Activated T-helper 1 cell treated with anti-CD3 and anti-CD28 coated beads, Interleukin-12 subunit alpha, Interleukin-12 subunit beta, Interleukin-2, Interleukin-4 antibody, amounts not matched to agents 30 ng/mL and 10 ng/mL and 1 ng/mL, durations not matched to agents 14 hours and 24 hours and 36 hours (primary cell): ENCODE results near the gene ARHGAP29. TPM values are rescaled to one million over a fixed set of nuclear protein-coding genes. Genes with fewer than 3 reads are reported as not detected.

ENCODE experiments used
- total RNA-seq: library from RNA; stranded (reverse); gene quantifications from 2 replicates; pipeline ENCODE4 v1.2.3, GENCODE V29; 2022

ARHGAP29 gene
- total RNA-seq, 1 donor from 2014 or later: not detected

Other genes with a start within 250 kb of the ARHGAP29 start
- gene ABCA4, start 116.4 kb downstream of the ARHGAP29 start, total RNA-seq: 0.29 TPM in 1 of 2 replicates, not detected in the other
- gene ABCD3, start 180.8 kb upstream of the ARHGAP29 start, total RNA-seq: 25.7 and 28.2 TPM in 2 replicates